ENCODE measurements around the gene ZNF548. TPM values are rescaled to one million over a fixed set of nuclear protein-coding genes. Genes with fewer than 3 reads are reported as not detected.

The ZNF548 gene
- total RNA-seq, result 37.1 TPM

DNA sequence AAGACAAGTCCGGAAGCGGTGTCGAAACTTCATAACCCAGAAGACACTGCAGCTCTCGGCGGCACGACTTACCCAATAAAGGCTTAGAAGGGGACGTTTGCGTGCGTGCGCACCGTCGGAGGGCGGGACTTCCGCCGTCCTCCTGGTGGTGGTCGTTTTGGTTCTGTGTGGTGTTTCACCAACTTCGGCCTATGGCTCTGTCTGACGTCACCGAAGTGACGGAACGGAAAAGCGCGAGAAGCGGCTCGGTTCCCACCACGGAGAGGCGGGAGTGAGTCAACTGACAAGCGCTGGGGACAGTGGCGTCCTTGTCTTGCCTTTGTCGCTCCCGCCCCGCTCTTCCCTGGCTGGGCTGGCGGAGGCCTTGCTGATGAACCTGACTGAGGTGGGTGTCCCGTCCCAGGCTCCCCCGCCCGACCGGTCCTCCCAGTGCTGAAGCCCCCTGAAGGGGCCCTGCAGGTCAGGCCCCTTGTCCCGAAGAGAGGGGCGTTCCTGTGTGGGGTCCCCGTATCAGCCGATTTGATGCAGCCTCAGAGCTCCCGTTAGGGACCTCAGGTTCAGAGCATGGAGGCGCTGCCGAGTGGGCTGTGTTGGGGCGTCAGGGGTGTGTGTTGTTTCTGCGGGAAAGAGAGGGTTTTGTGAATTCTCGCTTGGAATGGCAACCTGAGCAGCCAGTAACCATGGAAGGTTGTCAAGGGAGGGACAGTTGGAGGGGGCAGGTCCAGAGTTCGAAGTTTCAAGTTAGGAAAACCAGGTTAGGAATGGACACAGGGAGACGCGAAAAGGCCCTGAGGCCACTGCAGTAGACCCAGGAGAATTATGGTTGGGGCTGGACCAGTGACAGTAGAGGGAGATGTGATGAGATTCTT lies at the start of gene ZNF548:
Gene ZNF548, plus strand, starts transcription at position 125 of the 869 bp plus-strand sequence. Its CDS starts 246 bp downstream, at position 371.

DNA sequence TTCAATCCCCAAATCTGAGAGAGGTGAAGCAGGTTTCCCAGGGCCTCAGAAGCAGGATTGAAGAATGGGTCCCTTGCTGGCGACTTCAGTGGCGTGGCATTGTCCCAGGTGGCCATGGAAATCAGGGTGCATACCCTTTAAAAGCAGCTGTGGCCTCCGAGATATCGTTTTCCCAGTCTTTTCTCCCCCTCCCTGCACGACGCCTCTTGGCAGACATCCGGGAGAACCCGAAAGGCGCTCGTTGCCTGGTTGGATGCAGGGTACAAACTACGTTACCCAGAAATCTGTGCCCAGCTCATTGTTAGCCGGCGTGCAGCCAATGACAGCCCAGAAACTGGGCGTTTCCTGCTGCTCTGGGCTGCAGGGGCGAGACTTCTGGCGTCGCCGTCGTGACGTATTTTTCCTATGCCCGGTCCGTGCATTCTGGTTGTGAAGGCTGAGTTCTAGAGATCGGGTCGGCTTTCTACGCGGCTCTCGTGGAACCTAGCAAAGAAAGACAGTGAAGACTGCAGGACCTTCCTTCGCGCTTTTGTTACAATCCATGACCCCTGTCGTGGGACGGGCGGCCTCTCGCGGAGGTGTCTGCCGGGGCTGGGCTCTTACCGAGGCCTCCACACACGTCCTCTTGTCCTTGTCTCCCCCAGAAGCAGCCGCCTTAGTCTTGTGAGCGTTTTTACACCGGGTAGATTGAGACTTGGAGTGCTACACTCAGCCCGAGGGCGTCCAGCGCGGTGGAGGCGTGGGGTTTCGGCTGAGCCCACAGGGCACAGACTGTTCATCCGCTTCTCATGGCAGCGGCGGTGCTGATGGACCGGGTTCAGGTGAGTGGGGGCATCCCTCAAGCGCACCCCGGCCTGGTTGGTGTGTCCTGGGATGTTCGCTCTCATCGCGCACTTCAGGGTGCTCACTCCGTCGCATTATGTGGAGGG lies 38.5 kb upstream of the ZNF548 start, which contains the start of gene ZNF304:
Gene ZNF304, plus strand, starts transcription at position 395 of the 929 bp plus-strand sequence. Its CDS starts 394 bp downstream, at position 789.

DNA sequence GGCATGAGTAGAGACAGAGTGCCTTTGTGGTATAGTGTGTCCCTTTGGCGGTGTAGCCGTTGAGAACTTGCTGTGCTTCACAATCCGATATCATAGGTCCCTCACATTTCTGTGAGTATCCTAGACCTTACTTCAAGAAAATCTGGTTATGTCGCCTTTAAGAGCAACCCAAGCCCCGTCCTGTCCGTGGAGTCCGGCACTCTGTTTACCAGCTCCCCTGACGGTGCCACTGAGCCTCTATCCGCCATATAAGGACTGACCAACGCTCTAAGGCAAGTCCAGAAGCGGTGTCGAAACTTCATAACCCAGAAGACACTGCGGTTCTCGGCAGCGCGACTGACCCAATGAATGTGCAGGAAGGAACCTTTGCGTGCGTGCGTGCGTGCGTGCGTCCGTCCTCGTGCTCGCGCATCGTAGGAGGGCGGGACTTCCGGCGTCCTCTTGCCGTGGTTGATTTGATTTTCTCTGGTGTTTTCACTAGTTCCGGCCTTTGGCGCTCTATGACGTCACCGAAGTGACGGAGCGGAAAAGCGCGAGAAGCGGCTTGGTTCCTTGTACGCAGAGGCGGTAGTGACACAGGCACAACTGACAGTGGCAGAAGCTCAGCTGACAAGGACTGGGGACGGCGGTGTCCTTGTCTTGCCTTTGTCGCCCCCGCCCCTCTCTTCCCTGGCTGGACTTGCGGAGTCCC lies 26.5 kb upstream of the ZNF548 start, which contains the start of the genes TRAPPC2B and ZNF547:
Gene TRAPPC2B, plus strand, starts transcription at position 555 of the 691 bp plus-strand sequence. CDS start 1,283 bp downstream, outside the sequence.
Gene ZNF547, plus strand, starts transcription at position 555 of the 691 bp plus-strand sequence. CDS start 5,005 bp downstream, outside the sequence.

DNA sequence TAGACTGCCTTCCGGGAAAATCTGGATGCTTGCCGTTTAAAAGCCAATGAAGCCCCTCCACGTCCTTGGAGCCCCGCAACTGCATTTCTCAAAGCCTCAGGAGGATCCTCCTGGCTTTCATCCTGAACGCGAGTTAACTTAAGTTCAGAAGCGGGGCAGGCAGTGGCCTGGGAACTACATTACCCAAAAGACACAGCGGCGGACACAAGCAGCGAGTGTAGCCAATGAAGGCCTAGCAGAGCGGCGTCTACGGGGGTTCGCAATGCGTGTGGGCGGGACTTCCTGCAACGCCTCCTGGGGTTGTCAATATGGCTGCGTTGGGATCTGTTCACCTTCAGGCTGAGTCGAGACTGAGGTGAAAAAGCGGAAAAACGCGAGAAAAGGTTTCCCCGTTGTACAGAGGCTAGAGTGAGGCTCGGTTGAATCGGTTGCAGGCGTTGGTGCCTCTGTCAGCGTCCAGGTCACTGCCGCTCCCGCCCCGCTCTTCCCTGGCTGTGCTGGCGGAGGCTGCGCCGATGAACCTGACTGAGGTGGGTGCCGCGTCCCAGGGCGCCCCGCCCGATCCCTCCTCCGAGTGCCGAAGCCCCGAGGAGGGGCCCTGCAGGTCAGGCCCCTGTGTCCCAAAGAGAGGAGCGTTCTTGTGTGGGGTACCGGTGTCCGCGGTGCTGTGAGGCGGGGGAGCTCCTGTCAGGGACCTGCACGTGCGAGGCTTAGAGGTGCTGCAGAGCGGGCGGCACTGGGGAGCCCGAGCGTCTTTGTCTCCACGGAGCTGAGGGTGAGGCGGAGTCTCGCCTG lies 21.4 kb downstream of the ZNF548 start, which contains the start of gene ZNF17:
Gene ZNF17, plus strand, starts transcription at position 285 of the 795 bp plus-strand sequence. CDS start 2,455 bp downstream, outside the sequence.

DNA sequence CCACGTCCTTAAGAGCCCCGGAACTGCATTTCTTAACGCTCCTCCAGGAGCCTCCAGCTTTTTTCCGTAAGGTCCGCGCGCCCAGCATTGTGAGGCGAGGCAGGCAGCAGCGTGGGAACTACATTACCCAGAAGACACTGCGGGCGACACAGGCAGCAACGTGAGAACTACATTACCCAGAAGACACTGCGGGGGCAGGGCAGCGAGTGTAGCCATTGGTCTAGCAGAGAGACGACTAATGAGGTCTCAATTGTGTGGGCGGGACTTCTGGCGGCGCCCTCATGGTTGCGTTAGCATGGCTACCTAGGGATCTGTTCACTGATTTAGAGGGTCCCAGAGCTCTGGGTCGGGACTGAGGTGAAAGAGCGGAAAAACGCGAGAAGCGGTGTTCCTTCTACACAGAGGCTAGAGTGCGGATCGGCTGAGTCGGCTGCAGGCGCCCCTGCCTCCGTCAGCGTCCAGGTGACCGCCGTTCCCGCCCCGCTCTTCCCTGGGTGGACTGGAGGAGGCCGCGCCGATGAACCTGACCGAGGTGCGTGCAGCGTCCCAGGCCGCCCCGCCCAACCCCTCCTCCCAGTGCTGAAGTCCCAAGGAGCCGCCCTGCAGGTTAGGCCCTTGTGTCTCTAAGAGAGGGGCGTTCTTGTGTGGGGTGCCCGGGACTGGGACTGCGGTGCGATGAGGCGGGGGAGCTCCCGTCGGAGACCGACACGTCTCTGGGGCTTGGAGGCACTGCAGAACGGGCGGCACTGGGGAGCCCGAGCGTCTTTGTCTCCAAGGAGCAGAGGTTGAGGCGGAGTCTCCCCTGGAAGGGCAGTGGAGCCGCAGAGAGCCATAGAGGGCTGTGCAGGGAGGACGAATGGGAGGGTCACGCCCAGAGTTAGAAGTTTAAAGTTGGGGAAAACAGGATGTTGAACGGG lies 45.7 kb downstream of the ZNF548 start, which contains the start of gene ZNF749:
Gene ZNF749, plus strand, starts transcription at position 264 of the 917 bp plus-strand sequence. Its CDS starts 254 bp downstream, at position 518.

Other genes with a start within 250 kb of the ZNF548 start
- not detected for gene ZIM3, start 244.7 kb upstream of the ZNF548 start, total RNA-seq
- not detected for gene DUXA, start 222.4 kb upstream of the ZNF548 start, total RNA-seq
- gene ZNF264, start 198.4 kb upstream of the ZNF548 start, total RNA-seq, result 45.8 TPM
- gene AURKC, start 158.8 kb upstream of the ZNF548 start, total RNA-seq, result 1.8 TPM
- 29.7 TPM for gene ZNF805, start 149.2 kb upstream of the ZNF548 start, total RNA-seq
- gene ZNF460, start 109.4 kb upstream of the ZNF548 start, total RNA-seq, result 106 TPM
- 18.5 TPM for gene ZNF543, start 69.4 kb upstream of the ZNF548 start, total RNA-seq
- 13.6 TPM for gene ZNF304, start 38.6 kb upstream of the ZNF548 start, total RNA-seq
- gene TRAPPC2B, start 26.3 kb upstream of the ZNF548 start, total RNA-seq, result 17.0 TPM
- gene ZNF547, start 26.3 kb upstream of the ZNF548 start, total RNA-seq, result 5.5 TPM
- gene ZNF17, start 21.3 kb downstream of the ZNF548 start, total RNA-seq, result 29.5 TPM
- 23.0 TPM for gene ZNF749, start 45.5 kb downstream of the ZNF548 start, total RNA-seq
- gene VN1R1, start 67.3 kb downstream of the ZNF548 start, total RNA-seq, result 1.8 TPM
- gene ZNF772, start 87.7 kb downstream of the ZNF548 start, total RNA-seq, result 32.7 TPM
- 17.0 TPM for gene ZNF419, start 97.9 kb downstream of the ZNF548 start, total RNA-seq
- 15.8 TPM for gene ZNF773, start 110.1 kb downstream of the ZNF548 start, total RNA-seq
- gene ZNF549, start 137.5 kb downstream of the ZNF548 start, total RNA-seq, result 12.1 TPM
- 14.8 TPM for gene ZNF550, start 170.0 kb downstream of the ZNF548 start, total RNA-seq
- 6.8 TPM for gene ZNF416, start 189.1 kb downstream of the ZNF548 start, total RNA-seq
- 18.9 TPM for gene ZIK1, start 194.3 kb downstream of the ZNF548 start, total RNA-seq
- 6.2 TPM for gene ZNF530, start 210.0 kb downstream of the ZNF548 start, total RNA-seq
- gene ZNF134, start 224.4 kb downstream of the ZNF548 start, total RNA-seq, result 30.1 TPM
- 25.0 TPM for gene ZNF211, start 243.3 kb downstream of the ZNF548 start, total RNA-seq

All from metanephros (tissue), 1 donor.